ENCODE data around the gene SSTR4. TPM values are rescaled to one million over a fixed set of nuclear protein-coding genes. Genes with fewer than 3 reads are reported as not detected.

Gene SSTR4
- total and polyA plus RNA-seq, 2 donors from 2014 or later, result not detected

GRCh38 chr20:23043376-23043775 is 8.3 kb downstream of the SSTR4 start:
- Histone ChIP-seq H3K27ac (ENCODE audit: low read depth in 2 of 2, low read length in 2 of 2) (no peak overlapping the region), H3K36me3 (ENCODE audit: control insufficient read depth in 2 of 3, insufficient read depth in 3 of 3, low read length in 3 of 3) (no peaks in the 10 kb centered on the region), H3K27me3 (ENCODE audit: control insufficient read depth, insufficient read depth, low read length) (peaks cover 19% of the 10 kb centered on the region), H3K9ac (ENCODE audit: low read length in 3 of 3) (no peak overlapping the region), H3K9me3 (ENCODE audit: control insufficient read depth in 2 of 3, insufficient read depth in 1 of 3, low read length in 3 of 3) (no peaks in the 10 kb centered on the region), H3K4me3 (ENCODE audit: low read length in 3 of 3) (no peak overlapping the region), H3K4me1 (ENCODE audit: control insufficient read depth in 2 of 3, insufficient read depth in 2 of 3, low read depth in 1 of 3, low read length in 3 of 3) (peaks cover 0 to 9% (median 0%) of the 10 kb centered on the region in 3 donors)
- intact Hi-C loops (cut with DNase I), result no loop called here
- FAIRE-seq (no peak), DNase-seq (no peak)
- TF ChIP-seq CTCF (IDR thresholded peaks at IDR 0.05; ENCODE audit: borderline replicate concordance, extremely low read depth, insufficient read depth), result no peak

DNA sequence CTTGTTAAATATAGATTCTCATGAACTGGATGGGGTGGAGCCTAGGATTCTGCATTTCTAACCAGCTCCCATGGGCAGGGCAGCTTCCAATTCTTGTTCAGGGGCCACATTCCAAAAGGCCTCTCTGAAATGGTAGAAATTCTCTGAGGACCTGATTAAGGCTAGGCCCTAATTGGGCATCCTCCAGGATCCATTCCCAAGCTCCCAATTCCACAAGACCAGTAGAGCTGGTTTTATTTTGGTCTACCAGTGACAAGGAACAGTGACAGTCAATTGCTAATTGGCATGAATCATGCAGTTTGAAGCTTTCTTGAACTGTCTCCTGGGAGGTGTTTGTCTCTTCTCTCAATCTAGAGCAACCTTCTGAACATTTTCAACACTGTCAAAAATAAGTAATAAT is 11.3 kb downstream of the SSTR4 start:
- intact Hi-C loops (cut with DNase I), result no loop called here
- TF ChIP-seq CTCF (IDR thresholded peaks at IDR 0.05; ENCODE audit: borderline replicate concordance, extremely low read depth, insufficient read depth), result no peak
- peaks cover 0 to 24% (median 0%) of the 10 kb centered on the region in 3 donors for H3K4me1 ChIP-seq (ENCODE audit: control insufficient read depth in 2 of 3, insufficient read depth in 2 of 3, low read depth in 1 of 3, low read length in 3 of 3)
- FAIRE-seq, result no peak
- peak overlapping the region in 2 of 3 donors; percentile 15 to 29 for H3K4me3 ChIP-seq (ENCODE audit: low read length in 3 of 3)
- H3K27me3 ChIP-seq (ENCODE audit: control insufficient read depth, insufficient read depth, low read length), result peaks cover 19% of the 10 kb centered on the region
- H3K9me3 ChIP-seq (ENCODE audit: control insufficient read depth in 2 of 3, insufficient read depth in 1 of 3, low read length in 3 of 3), result no peaks in the 10 kb centered on the region
- no peak overlapping the region for H3K27ac ChIP-seq (ENCODE audit: low read depth in 2 of 2, low read length in 2 of 2)
- H3K9ac ChIP-seq (ENCODE audit: low read length in 3 of 3), result no peak overlapping the region
- H3K36me3 ChIP-seq (ENCODE audit: control insufficient read depth in 2 of 3, insufficient read depth in 3 of 3, low read length in 3 of 3), result no peaks in the 10 kb centered on the region
- no peak for DNase-seq

DNA sequence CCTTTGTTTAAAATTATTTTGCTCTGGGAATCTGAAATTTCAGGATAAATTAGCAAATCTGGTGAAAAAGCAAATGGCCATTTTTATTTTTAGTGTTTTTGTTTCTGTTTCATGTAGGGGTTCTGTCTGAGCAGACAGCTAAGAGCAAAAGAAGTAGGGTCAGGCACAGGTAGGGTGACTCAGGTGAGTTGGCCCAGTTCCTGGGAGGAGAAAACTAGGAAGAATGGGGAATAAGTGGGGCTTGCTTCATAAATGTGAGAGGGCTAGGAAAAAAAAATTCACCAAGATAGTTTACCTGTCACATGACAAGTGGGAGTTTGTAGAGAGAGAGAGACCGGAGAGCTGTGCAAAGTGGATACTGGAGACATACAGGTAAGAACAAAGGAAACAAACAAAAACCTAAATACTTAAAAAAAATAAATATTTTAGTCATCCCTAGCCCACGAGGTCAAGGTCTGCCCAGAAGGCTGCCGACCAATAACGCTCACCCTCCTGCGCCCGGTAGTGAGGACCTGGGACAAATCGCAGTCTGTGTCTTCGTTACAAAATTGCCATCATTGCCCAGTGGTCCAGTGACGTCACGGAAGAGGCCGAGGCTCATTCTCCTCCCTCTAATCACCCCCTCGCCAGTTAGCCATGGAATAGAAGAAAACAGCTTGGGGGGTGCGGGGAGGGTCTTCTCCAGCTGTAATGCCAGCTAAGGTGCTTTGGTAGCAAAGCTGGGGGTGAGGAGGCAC is 12.1 kb downstream of the SSTR4 start:
- intact Hi-C loops (cut with DNase I), result no loop called here
- TF ChIP-seq CTCF (IDR thresholded peaks at IDR 0.05; ENCODE audit: borderline replicate concordance, extremely low read depth, insufficient read depth), result no peak
- H3K27ac ChIP-seq (ENCODE audit: low read depth in 2 of 2, low read length in 2 of 2), result no peak overlapping the region
- H3K9ac ChIP-seq (ENCODE audit: low read length in 3 of 3), result no peak overlapping the region
- no peak for FAIRE-seq
- no peaks in the 10 kb centered on the region for H3K36me3 ChIP-seq (ENCODE audit: control insufficient read depth in 2 of 3, insufficient read depth in 3 of 3, low read length in 3 of 3)
- H3K9me3 ChIP-seq (ENCODE audit: control insufficient read depth in 2 of 3, insufficient read depth in 1 of 3, low read length in 3 of 3), result no peaks in the 10 kb centered on the region
- H3K4me1 ChIP-seq (ENCODE audit: control insufficient read depth in 2 of 3, insufficient read depth in 2 of 3, low read depth in 1 of 3, low read length in 3 of 3), result peaks cover 0 to 24% (median 0%) of the 10 kb centered on the region in 3 donors
- peaks cover 19% of the 10 kb centered on the region for H3K27me3 ChIP-seq (ENCODE audit: control insufficient read depth, insufficient read depth, low read length)
- peak overlapping the region in 2 of 3 donors; percentile 18 to 61 for H3K4me3 ChIP-seq (ENCODE audit: low read length in 3 of 3)
- peak in 2 of 5 donors; percentile 23 to 62 for DNase-seq
